ENCODE data around the gene AUTS2.

Gene AUTS2

GRCh38 chr7:69822386-69822785 is 224.1 kb downstream of the AUTS2 start:
- no peak overlapping the region for H3K4me3 ChIP-seq
- H3K27ac ChIP-seq: no peak overlapping the region

- Histone ChIP-seq H3K4me3 (no peak overlapping the region), H3K27ac (no peak overlapping the region)
These were observed 225.0 kb downstream of the AUTS2 start for GRCh38 chr7:69823151-69823744.

GRCh38 chr7:69825113-69825972 is 227.1 kb downstream of the AUTS2 start:
- H3K27ac ChIP-seq: no peak overlapping the region
- no peak overlapping the region for H3K4me3 ChIP-seq

- Histone ChIP-seq H3K27ac (no peak overlapping the region), H3K4me3 (no peak overlapping the region)
These were observed 228.0 kb downstream of the AUTS2 start for GRCh38 chr7:69826283-69826682.

- no peak overlapping the region for H3K27ac ChIP-seq
- H3K4me3 ChIP-seq: no peak overlapping the region
These were observed 228.9 kb downstream of the AUTS2 start for GRCh38 chr7:69827140-69827539.

GRCh38 chr7:69827558-69827957 is 229.3 kb downstream of the AUTS2 start:
- Histone ChIP-seq H3K4me3 (no peak overlapping the region), H3K27ac (no peak overlapping the region)

GRCh38 chr7:69832356-69832755 is 234.1 kb downstream of the AUTS2 start:
- H3K27ac ChIP-seq: no peak overlapping the region
- H3K4me3 ChIP-seq: no peak overlapping the region

- Histone ChIP-seq H3K27ac (no peak overlapping the region), H3K4me3 (no peak overlapping the region)
These were observed 235.7 kb downstream of the AUTS2 start for GRCh38 chr7:69833964-69834363.

GRCh38 chr7:69836702-69837101 is 238.4 kb downstream of the AUTS2 start:
- Histone ChIP-seq H3K4me3 (no peak overlapping the region), H3K27ac (no peak overlapping the region)

- Histone ChIP-seq H3K27ac (no peak overlapping the region), H3K4me3 (no peak overlapping the region)
These were observed 239.3 kb downstream of the AUTS2 start for GRCh38 chr7:69837387-69838068.

- H3K4me3 ChIP-seq: no peak overlapping the region
- no peak overlapping the region for H3K27ac ChIP-seq
These were observed 241.5 kb downstream of the AUTS2 start for GRCh38 chr7:69839782-69840181.

GRCh38 chr7:69840248-69840647 is 242.0 kb downstream of the AUTS2 start:
- no peak overlapping the region for H3K4me3 ChIP-seq
- no peak overlapping the region for H3K27ac ChIP-seq

GRCh38 chr7:69843653-69844052 is 245.4 kb downstream of the AUTS2 start:
- H3K4me3 ChIP-seq: no peak overlapping the region
- H3K27ac ChIP-seq: no peak overlapping the region

GRCh38 chr7:69844264-69844868 is 246.1 kb downstream of the AUTS2 start:
- no peak overlapping the region for H3K4me3 ChIP-seq
- H3K27ac ChIP-seq: no peak overlapping the region

GRCh38 chr7:69845721-69846495 is 247.6 kb downstream of the AUTS2 start:
- no peak overlapping the region for H3K27ac ChIP-seq
- no peak overlapping the region for H3K4me3 ChIP-seq

- Histone ChIP-seq H3K4me3 (no peak overlapping the region), H3K27ac (no peak overlapping the region)
These were observed 249.8 kb downstream of the AUTS2 start for GRCh38 chr7:69847921-69848612.

- H3K4me3 ChIP-seq: no peak overlapping the region
- no peak overlapping the region for H3K27ac ChIP-seq
These were observed 251.0 kb downstream of the AUTS2 start for GRCh38 chr7:69849268-69849667.

GRCh38 chr7:69857014-69857413 is 258.7 kb downstream of the AUTS2 start:
- Histone ChIP-seq H3K4me3 (no peak overlapping the region), H3K27ac (no peak overlapping the region)

GRCh38 chr7:69858471-69858870 is 260.2 kb downstream of the AUTS2 start:
- H3K27ac ChIP-seq: no peak overlapping the region
- no peak overlapping the region for H3K4me3 ChIP-seq
